ENCODE data around the gene RIN2.

The RIN2 gene

DNA sequence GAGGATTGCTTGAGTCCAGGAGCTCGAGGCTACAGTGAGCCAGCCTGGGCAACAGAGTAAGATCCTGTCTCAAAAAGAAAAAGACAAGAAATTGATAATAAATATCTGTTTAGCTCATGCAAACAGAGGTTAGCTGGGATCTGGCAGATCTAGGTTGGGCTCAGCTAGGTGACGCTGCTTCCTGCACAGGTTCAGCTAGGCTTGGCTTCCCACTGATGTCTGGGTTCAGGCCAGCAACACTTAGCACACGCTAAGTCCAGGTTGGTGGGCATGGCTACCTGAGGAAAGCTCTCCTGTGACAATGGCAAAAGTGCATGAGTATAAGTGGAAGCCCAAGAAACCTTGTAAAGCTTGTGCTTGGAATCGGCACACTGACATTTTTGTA, 48.7 kb downstream of the RIN2 start:
- H3K36me3 ChIP-seq (ENCODE audit: control insufficient read depth, insufficient read depth, low read length) = peaks cover 53% of the 10 kb centered on the region
- no peaks in the 10 kb centered on the region for H3K9me3 ChIP-seq (ENCODE audit: control insufficient read depth, low read length)
- peaks cover 4% of the 10 kb centered on the region for H3K4me1 ChIP-seq (ENCODE audit: control insufficient read depth, insufficient read depth, low read length, poor library complexity, severe bottlenecking)
- no peak overlapping the region for H3K4me3 ChIP-seq (ENCODE audit: extremely low read depth, insufficient read depth, low read length, poor library complexity, severe bottlenecking)
- H3K27ac ChIP-seq (ENCODE audit: low read depth, low read length, severe bottlenecking) = no peak overlapping the region
- WGBS, 2 experiments (ENCODE audit: insufficient coverage in 2 of 2) = 82 to 96% methylated on average over 2 to 4 of the region's 4 CpGs

DNA sequence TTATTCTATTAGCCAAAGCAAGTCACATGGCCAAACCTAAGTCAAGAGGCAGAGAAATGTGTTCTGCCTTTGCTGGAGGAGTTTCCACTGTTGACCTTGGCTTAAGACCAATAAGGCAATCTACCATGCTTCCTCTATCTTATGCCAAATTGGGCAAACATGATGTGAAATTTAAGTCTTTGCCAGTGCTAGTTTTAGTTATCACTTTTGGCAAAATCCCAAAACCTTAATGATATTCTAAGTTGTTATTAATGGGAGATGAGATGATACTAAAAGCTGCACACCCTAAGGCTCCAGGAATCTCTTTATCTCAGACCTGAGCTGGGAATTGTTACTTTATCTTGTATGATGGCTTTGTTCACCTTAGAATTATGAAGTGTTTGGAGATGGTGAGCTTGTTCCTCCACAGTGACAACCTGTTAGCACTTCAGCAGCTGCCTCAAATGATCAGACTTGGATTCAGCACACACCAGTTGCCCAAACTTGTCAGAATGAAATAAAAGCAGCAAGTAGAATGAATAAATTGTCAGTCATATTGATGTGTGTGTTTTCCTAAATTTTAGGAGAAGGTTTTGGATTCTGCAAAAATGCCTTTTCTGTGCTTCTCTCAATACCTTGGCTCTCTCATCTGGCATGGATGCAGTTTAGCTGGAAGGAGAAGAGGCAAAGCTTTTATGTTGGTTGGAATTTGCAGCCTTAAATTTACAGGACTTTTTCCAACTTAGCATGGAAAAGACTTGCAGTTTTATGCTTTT, 49.3 kb downstream of the RIN2 start:
- Histone ChIP-seq H3K36me3 (ENCODE audit: control insufficient read depth, insufficient read depth, low read length) (peaks cover 47% of the 10 kb centered on the region), H3K27ac (ENCODE audit: low read depth, low read length, severe bottlenecking) (no peak overlapping the region), H3K9me3 (ENCODE audit: control insufficient read depth, low read length) (no peaks in the 10 kb centered on the region), H3K4me1 (ENCODE audit: control insufficient read depth, insufficient read depth, low read length, poor library complexity, severe bottlenecking) (peaks cover 4% of the 10 kb centered on the region), H3K4me3 (ENCODE audit: extremely low read depth, insufficient read depth, low read length, poor library complexity, severe bottlenecking) (no peak overlapping the region)
